HFF-Myc (cell line): ENCODE measurements around the gene C19orf73.

ENCODE experiments used
- DNase-seq: peaks from one replicate; pipeline ENCODE4 v3.0.0-alpha.2; 2011; ENCODE audit warnings: low read depth; ENCODE audit errors: extremely low read depth
- H3K4me3 ChIP-seq: replicated peaks from 2 replicates; pipeline ENCODE4 v1.5.1; 2011; ENCODE audit warnings: low read depth, mild to moderate bottlenecking, control low read depth, low read length
- TF ChIP-seq, protein P1 (sequence below): IDR thresholded peaks from 2 replicates; pipeline ENCODE4 v1.5.1; 2012; ENCODE audit warnings: mild to moderate bottlenecking, low read depth, low read length, control low read depth; ENCODE audit errors: missing control alignments

C19orf73 gene

DNA sequence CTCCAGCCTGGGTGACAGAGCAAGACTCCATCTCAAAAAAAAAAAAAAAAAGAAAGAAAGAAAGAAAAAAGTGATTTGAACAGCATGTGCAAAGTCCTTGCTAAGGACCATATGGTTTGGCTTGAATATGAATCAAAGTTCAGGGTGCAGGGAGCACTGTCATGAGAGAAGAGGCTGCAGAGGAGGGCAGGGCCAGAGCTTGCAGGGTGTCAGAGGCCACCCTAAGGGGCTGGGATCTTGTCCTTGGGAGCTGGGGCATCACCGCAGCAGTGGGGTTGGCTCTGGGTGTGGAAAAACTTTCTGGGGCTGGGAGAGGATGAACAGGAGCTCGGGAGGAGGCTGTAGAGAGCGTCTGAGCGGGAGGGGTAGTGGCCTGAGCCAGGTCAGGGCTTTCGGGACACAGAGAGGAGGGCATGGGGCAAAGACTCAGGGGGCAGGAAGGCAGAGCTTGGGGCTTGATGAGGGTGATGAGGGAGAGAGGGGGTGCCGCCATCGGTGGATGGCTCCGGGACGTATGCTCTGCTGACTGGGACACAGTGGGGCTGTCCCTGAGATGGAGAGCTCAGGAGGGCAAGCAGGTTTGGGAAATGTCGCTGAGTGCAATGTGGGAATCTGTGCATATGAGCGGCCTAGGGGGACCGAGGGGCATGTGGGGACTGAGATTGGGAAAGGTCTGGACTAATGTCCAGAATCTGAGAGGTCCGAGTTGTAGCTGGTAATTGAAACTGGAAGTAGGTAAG is 41.7 kb upstream of the C19orf73 start:
- H3K4me3 ChIP-seq: no peak overlapping the region
- DNase-seq: no peak
- TF ChIP-seq, protein P1, sequence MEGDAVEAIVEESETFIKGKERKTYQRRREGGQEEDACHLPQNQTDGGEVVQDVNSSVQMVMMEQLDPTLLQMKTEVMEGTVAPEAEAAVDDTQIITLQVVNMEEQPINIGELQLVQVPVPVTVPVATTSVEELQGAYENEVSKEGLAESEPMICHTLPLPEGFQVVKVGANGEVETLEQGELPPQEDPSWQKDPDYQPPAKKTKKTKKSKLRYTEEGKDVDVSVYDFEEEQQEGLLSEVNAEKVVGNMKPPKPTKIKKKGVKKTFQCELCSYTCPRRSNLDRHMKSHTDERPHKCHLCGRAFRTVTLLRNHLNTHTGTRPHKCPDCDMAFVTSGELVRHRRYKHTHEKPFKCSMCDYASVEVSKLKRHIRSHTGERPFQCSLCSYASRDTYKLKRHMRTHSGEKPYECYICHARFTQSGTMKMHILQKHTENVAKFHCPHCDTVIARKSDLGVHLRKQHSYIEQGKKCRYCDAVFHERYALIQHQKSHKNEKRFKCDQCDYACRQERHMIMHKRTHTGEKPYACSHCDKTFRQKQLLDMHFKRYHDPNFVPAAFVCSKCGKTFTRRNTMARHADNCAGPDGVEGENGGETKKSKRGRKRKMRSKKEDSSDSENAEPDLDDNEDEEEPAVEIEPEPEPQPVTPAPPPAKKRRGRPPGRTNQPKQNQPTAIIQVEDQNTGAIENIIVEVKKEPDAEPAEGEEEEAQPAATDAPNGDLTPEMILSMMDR: no peak

DNA sequence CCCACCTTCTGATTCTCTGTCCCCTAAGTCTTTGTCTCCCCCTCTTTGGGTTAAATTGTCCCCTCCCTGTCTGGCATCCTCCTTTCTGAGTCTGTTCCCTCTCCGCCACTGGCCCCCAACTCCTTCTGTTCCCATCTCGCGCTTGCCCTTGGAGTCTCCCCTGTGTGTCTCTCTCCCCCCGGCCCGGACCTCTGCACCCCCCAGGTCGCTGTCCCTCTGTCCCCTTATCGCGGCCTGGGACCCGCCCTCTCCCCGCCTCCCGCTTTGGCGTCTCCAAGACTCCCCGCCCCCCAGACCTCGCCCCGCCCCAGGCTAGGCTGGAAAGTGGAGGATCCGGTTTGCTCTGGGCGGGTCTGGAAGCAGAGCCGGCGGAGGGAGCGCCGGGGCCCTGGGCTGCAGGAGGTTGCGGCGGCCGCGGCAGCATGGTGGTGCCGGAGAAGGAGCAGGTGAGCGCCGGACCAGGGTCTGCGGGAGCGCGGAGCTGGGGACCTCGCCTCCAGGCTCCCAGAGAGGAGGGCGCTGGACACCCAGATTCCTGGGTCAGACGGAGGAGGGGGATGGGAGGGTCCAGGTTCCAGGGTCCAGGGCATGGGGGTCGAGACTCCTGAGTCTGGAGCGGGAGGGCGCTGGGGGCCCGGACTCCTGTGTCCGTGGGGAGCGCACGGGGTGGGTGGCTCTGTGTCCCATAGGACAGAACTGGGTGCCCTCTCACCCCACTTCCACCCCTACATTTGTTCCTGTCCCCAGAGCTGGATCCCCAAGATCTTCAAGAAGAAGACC is 38.7 kb upstream of the C19orf73 start, which contains the start of gene TRPM4:
Gene TRPM4 (plus strand): TSS at position 348 of the 780 bp plus-strand sequence. CDS start 75 bp downstream, at position 423.
- TF ChIP-seq, protein P1: no peak
- DNase-seq: no peak
- H3K4me3 ChIP-seq: peak within 1 kb of the TSS; percentile 69

DNA sequence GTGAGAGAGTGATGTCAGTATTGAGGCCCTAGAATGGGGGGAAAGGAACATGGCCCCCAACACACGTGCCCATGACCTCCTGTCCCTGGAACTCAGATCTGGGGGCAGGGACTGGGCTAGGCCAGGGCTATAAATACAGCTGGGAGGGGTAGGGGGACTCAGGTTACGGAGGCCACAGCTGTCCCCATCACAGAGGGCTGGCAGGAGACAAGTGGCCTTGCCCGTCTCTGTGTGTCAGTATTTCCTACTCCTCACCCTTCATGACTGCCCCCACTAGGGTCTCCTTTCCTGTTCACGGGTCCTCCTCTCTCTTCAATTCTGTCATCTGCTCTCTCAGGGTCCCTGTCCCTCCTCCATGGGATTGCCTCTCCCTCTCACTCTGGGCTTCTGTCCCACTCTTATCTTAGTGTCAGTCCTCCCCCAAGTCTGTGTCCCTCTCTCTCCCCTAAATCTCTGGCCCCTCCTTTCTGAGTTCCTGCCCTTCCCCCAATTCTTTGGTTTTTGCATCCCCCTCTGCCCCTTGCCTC is 36.9 kb upstream of the C19orf73 start:
- TF ChIP-seq, protein P1: no peak
- no peak for DNase-seq
- H3K4me3 ChIP-seq: no peak overlapping the region

GRCh38 chr19:49155005-49155819 is 36.3 kb upstream of the C19orf73 start, which contains the start of gene HRC:
Gene HRC, minus strand, starts transcription at chr19:49155396. Its CDS starts 159 bp downstream, at chr19:49155237.
- no peak for DNase-seq
- no peak within 1 kb of the TSS for H3K4me3 ChIP-seq
- TF ChIP-seq, protein P1: no peak

DNA sequence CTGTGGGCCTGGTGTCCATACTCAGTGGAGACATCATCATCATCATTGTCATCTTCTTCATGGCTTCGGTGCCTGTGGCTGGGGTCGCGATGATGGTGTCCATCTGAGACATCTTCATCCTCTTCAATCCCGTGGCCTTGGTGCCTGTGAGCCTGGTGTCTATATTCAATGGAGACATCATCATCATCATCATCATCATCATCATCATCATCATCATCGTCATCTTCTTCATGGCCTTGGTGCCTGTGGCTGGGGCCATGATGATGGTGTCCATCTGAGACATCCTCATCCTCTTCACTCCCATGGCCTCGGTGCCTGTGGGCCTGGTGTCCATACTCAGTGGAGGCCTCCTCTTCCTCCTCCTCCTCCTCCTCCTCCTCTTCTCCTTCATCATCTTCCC is 35.3 kb upstream of the C19orf73 start:
- no peak for DNase-seq
- H3K4me3 ChIP-seq: no peak overlapping the region
- TF ChIP-seq, protein P1: no peak

- TF ChIP-seq, protein P1: no peak
- no peak for DNase-seq
- no peak overlapping the region for H3K4me3 ChIP-seq
Measured at GRCh38 chr19:49153167-49153809, 34.3 kb upstream of the C19orf73 start.
